Motor neuron (in vitro differentiated cells): ENCODE measurements around the gene REM2. TPM values are rescaled to one million over a fixed set of nuclear protein-coding genes. Genes with fewer than 3 reads are reported as not detected.
A peak's percentile ranks its signal among the peaks of the same experiment; 100 is the strongest.
"Not testable (repeated sequence)": the region's sequence is repeated elsewhere in the genome, so short reads cannot be mapped to it uniquely, and the experiment has no call there.

Source experiments
- ATAC-seq, 8 experiments: fragments of 200-7000 bp; cut with Tn5 transposase; replicated peaks in 6 of 8; 2 replicates each; pipeline ENCODE4 v1.8.0; 2021; ENCODE audit warnings: mild to moderate bottlenecking in 8 of 8, moderate library complexity in 8 of 8
- H3K27ac ChIP-seq, 2 donors: fragments of 250-450 bp; sonication (Bioruptor Pico); 2 replicates each; pipeline ENCODE4 v1.9.0; 2021; ENCODE audit warnings: antibody characterized with exemption in 2 of 2, mild to moderate bottlenecking in 2 of 2, moderate library complexity in 1 of 2
- H3K4me1 ChIP-seq, 2 donors: fragments of 250-450 bp; sonication (Bioruptor Pico); replicated peaks in 1 of 2; 2 replicates each; pipeline ENCODE4 v1.6.1; 2021; ENCODE audit warnings: antibody characterized with exemption in 2 of 2, mild to moderate bottlenecking in 2 of 2, moderate library complexity in 1 of 2
- H3K4me3 ChIP-seq, 5 donors: fragments of 250-450 bp; sonication (Bioruptor Pico); 2 replicates each; pipeline ENCODE4 v1.9.0; 2021; ENCODE audit warnings: antibody characterized with exemption in 5 of 5, mild to moderate bottlenecking in 5 of 5, moderate library complexity in 4 of 5
- WGBS, 10 experiments: fragments of 450-650 bp; shearing (Covaris generic); methylation state at CpG; one replicate each; pipeline ENCODE4 v1.0.0; 2022; 5-methylcytosine and 5-hydroxymethylcytosine counted together
- in situ Hi-C, 9 experiments: fragments of 400-800 bp; cut with MboI; loops; one replicate each; pipeline ENCODE4 v1.15.0; 2021; ENCODE audit warnings: low sequenced_read_pairs in 9 of 9, low pct_unique_long_range_greater_than_20kb in 2 of 9; ENCODE audit not compliant: unreplicated experiment in 9 of 9
- total RNA-seq, 8 experiments: library from RNA; unstranded; fragments of 300-600 nt; gene quantifications; 2 replicates each; pipeline versions ENCODE4 v1.2.3 to v1.2.4, GENCODE V29; 2022

The REM2 gene
- total RNA-seq, 8 experiments from 2014 or later, result 0.92 to 16.1 (median 7.2) TPM

DNA sequence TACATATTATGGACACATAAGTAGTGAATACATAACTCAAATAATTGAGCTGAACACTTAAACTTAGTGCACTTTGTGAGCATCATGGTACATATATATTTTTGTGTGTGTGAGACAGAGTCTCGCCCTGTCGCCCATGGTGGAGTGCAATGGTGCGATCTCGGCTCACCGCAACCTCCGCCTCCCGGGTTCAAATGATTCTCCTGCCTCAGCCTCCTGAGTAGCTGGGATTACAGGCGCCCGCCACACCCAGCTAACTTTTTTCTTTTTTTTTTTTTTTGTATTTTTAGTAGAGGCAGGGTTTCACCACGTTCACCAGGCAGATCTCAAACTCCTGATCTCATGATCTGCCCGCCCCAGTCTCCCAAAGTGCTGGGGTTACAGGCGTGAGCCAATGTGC is 30.8 kb upstream of the REM2 start:
- in situ Hi-C loops, result loop anchor here in 8 of 9 experiments (25.0 kb wide), 3 partner anchors 265 to 465 kb away; partner anchors contain the start of genes ABHD4 (in 1 of the 8) and DAD1 (in 1 of the 8)
- ATAC-seq, result peak in 1 of 8 experiments; percentile 22
- H3K4me1 ChIP-seq, H3K4me3 ChIP-seq, H3K27ac ChIP-seq: not testable (repeated sequence)
- 12 to 100% (median 91%) methylated on average over 1 to 9 of the region's 12 CpGs for WGBS, 10 experiments

- Histone ChIP-seq H3K4me3 (no peak overlapping the region), H3K27ac (no peak overlapping the region), H3K4me1 (peaks cover 2 to 5% of the 10 kb centered on the region in 2 donors)
- in situ Hi-C loops, result loop anchor here in 8 of 9 experiments (25.0 kb wide), 3 partner anchors 265 to 465 kb away; partner anchors contain the start of genes ABHD4 (in 1 of the 8) and DAD1 (in 1 of the 8)
- no peak for ATAC-seq
- WGBS, 10 experiments, result 0 to 100% (median 88%) methylated on average over 1 to 2 of the region's 2 CpGs; no CpG with 5 or more reads in 1 of the 10 experiments
Observed at GRCh38 chr14:22852599-22852939, 30.5 kb upstream of the REM2 start.

GRCh38 chr14:22852940-22853767 is 29.9 kb upstream of the REM2 start:
- H3K4me1 ChIP-seq, result peaks cover 2 to 3% of the 10 kb centered on the region in 2 donors
- no peak overlapping the region for H3K27ac ChIP-seq
- in situ Hi-C loops, result loop anchor here in 8 of 9 experiments (25.0 kb wide), 3 partner anchors 266 to 466 kb away; partner anchors contain the start of genes ABHD4 (in 1 of the 8) and DAD1 (in 1 of the 8)
- ATAC-seq, result peak; percentile 9 to 93 (median 90)
- H3K4me3 ChIP-seq, result peak overlapping the region; percentile 12 to 35 (median 28)
- 0 to 8% (median 5%) methylated on average over 2 to 5 of the region's 20 CpGs; no CpG with 5 or more reads in 6 of the 10 experiments for WGBS, 10 experiments

GRCh38 chr14:22854296-22854695 is 28.7 kb upstream of the REM2 start:
- in situ Hi-C loops, result loop anchor here in 8 of 9 experiments (25.0 kb wide), 3 partner anchors 267 to 467 kb away; partner anchors contain the start of genes ABHD4 (in 1 of the 8) and DAD1 (in 1 of the 8)
- H3K4me1 ChIP-seq, H3K4me3 ChIP-seq, ATAC-seq, H3K27ac ChIP-seq: not testable (repeated sequence)
- WGBS, 10 experiments, result 60 to 100% (median 87%) methylated on average over 1 to 10 of the region's 11 CpGs; no CpG with 5 or more reads in 3 of the 10 experiments

GRCh38 chr14:22854963-22855724 is 27.9 kb upstream of the REM2 start:
- no peak for ATAC-seq
- 60 to 90% (median 83%) methylated on average over 1 to 6 of the region's 8 CpGs; no CpG with 5 or more reads in 1 of the 10 experiments for WGBS, 10 experiments
- Histone ChIP-seq H3K4me3 (no peak overlapping the region), H3K27ac (no peak overlapping the region), H3K4me1 (peaks cover 0 to 2% of the 10 kb centered on the region in 2 donors)
- in situ Hi-C loops, result loop anchor here in 8 of 9 experiments (25.0 kb wide), 3 partner anchors 268 to 468 kb away; partner anchors contain the start of genes ABHD4 (in 1 of the 8) and DAD1 (in 1 of the 8)

DNA sequence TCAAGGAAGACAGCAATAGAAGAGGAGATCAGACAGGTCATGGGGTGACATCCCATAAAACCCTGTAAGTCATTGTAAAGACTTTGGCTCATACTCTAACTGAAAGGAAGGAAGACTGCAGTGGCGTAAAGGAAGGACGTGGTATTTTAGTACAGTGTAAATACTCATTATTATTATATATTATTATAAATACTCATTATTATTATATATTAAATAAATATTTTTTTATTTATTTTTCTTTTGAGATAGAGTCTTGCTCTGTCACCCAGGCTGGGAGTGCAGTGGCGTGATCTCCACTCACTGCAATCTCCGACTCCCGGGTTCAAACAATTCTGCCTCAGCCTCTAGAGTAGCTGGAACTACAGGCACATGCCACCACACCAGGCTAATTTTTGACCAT is 26.6 kb upstream of the REM2 start:
- Histone ChIP-seq H3K4me1 (peaks cover 0 to 2% of the 10 kb centered on the region in 2 donors), H3K4me3 (no peak overlapping the region), H3K27ac (no peak overlapping the region)
- ATAC-seq, result no peak
- 73 to 100% (median 98%) methylated on average over 1 to 5 of the region's 5 CpGs; no CpG with 5 or more reads in 2 of the 10 experiments for WGBS, 10 experiments
- in situ Hi-C loops, result loop anchor here in 8 of 9 experiments (25.0 kb wide), 3 partner anchors 269 to 469 kb away; partner anchors contain the start of genes ABHD4 (in 1 of the 8) and DAD1 (in 1 of the 8)

DNA sequence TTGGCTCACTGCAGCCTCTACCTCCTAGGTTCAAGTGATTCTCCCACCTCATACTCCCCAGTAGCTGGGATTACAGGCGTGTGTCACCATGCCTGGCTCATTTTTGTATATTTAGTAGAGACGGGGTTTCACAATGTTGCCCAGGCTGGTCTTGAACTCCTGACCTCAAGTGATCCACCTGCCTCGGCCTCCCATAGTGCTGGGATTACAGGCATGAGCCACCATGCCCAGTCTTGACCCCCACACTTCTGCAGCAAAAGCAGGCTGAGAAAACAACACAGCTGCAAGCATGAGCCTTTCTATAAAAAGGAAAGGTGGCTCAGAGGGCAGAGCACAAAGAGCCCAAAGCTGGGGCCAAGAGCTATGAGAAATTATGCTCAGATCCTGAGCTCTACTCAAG is 22.6 kb upstream of the REM2 start:
- WGBS, 10 experiments, result 20 to 100% (median 67%) methylated on average over 1 to 3 of the region's 3 CpGs; no CpG with 5 or more reads in 4 of the 10 experiments
- not testable (repeated sequence) for ATAC-seq, H3K27ac ChIP-seq, H3K4me3 ChIP-seq, H3K4me1 ChIP-seq
- in situ Hi-C loops, result loop anchor here in 8 of 9 experiments (25.0 kb wide), 3 partner anchors 273 to 473 kb away; partner anchors contain the start of genes ABHD4 (in 1 of the 8) and DAD1 (in 1 of the 8)

- ATAC-seq, result no peak
- Histone ChIP-seq H3K27ac (no peak overlapping the region), H3K4me3 (no peak overlapping the region), H3K4me1 (no peaks in the 10 kb centered on the region)
- in situ Hi-C loops, result loop anchor here in 8 of 9 experiments (25.0 kb wide), 3 partner anchors 274 to 474 kb away; partner anchors contain the start of genes ABHD4 (in 1 of the 8) and DAD1 (in 1 of the 8)
Observed at GRCh38 chr14:22861651-22862050, 21.4 kb upstream of the REM2 start.

DNA sequence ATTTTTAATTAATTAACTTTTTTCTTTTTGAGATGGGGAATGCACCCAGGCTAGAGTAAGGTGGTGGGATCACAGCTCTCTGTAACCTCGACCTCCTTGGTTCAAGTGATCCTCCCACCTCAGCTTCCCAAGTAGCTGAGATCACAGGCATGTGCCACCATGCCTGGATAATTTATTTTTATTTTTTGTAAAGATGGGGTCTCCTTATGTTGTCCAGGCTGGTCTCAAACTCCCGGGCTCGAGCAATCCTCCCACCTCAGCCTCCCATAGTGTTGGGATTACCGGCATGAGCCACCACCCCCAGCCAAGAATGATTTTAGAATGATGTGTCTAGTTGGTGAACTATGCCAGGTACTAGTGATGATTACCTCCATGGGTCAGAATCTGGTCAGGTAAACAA is 18.0 kb upstream of the REM2 start:
- 42 to 100% (median 95%) methylated on average over 1 to 3 of the region's 4 CpGs; no CpG with 5 or more reads in 2 of the 10 experiments for WGBS, 10 experiments
- Histone ChIP-seq H3K27ac (no peak overlapping the region), H3K4me1 (no peaks in the 10 kb centered on the region), H3K4me3 (no peak overlapping the region)
- ATAC-seq, result no peak
- in situ Hi-C loops, result loop anchor here in 8 of 9 experiments (25.0 kb wide), 3 partner anchors 278 to 478 kb away; partner anchors contain the start of genes ABHD4 (in 1 of the 8) and DAD1 (in 1 of the 8)

DNA sequence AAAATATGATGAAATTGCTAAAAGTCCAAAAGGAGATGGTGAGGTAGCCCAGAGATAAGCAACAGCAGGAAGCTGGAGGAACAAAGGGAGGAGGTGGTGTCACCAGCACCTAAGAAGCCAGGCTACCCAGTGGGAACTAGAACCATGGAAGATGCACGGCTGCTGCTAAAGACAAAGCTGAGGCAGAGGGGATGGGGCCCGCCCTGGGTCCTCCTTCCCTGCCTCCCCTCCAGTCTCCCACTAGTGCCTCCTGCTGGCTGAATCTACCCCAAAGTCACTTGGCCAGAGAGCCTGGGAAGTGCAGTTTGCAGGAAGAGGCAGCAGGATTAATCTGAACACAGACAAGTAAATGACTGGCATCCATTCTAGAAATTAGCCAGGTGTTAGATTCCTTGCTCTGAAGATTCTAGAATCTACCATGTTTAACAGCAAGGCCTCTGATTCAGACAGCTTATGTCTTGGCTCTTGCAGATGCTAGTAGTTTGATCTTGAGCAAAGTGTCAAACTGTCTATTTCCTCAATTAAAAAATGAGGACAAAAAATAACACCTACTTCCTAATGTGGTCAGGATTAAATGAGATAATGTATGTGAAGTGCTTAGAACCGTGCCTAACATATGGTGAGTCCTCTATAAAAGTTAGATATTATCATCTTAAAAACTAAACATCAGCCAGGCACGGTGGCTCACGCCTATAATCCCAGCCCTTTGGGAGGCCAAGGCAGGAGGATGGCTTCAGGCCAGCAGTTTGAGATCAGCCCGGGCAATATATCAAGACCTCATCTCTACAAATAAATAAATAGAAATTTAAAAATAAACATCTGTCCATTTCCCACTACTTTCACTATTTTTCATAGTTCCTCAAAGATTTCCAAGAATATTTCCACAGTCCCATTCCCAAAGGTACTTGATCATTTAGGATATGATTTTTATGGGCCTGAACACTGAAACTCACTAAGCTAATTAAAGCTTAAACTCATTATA is 17.3 kb upstream of the REM2 start:
- in situ Hi-C loops, result loop anchor here in 8 of 9 experiments (25.0 kb wide), 3 partner anchors 278 to 478 kb away; partner anchors contain the start of genes ABHD4 (in 1 of the 8) and DAD1 (in 1 of the 8)

GRCh38 chr14:22866874-22867273 is 16.1 kb upstream of the REM2 start:
- H3K27ac ChIP-seq, result no peak overlapping the region
- ATAC-seq, result no peak
- 76 to 100% (median 90%) methylated on average over 1 to 5 of the region's 5 CpGs; no CpG with 5 or more reads in 1 of the 10 experiments for WGBS, 10 experiments
- in situ Hi-C loops, result loop anchor here in 8 of 9 experiments (25.0 kb wide), 3 partner anchors 280 to 480 kb away; partner anchors contain the start of genes ABHD4 (in 1 of the 8) and DAD1 (in 1 of the 8)
- H3K4me3 ChIP-seq, result no peak overlapping the region
- peaks cover 0 to 2% of the 10 kb centered on the region in 2 donors for H3K4me1 ChIP-seq

More for the DNA sequence above, 17.3 kb upstream of the REM2 start:
- Histone ChIP-seq H3K4me3 (no peak overlapping the region), H3K27ac (no peak overlapping the region), H3K4me1 (no peaks in the 10 kb centered on the region)
- 17 to 100% (median 68%) methylated on average over 1 to 6 of the region's 6 CpGs; no CpG with 5 or more reads in 2 of the 10 experiments for WGBS, 10 experiments
- ATAC-seq, result peak in 2 of 8 experiments; percentile 38 to 47
